Activated CD4-positive, alpha-beta T cell treated with anti-CD3 and anti-CD28 coated beads for 1 hour (primary cell): ENCODE data around the gene TOM1L1.

ENCODE experiments used
- DNase-seq: peaks from one replicate; pipeline ENCODE4 v3.0.0-alpha.2; 2020

TOM1L1 gene

DNA sequence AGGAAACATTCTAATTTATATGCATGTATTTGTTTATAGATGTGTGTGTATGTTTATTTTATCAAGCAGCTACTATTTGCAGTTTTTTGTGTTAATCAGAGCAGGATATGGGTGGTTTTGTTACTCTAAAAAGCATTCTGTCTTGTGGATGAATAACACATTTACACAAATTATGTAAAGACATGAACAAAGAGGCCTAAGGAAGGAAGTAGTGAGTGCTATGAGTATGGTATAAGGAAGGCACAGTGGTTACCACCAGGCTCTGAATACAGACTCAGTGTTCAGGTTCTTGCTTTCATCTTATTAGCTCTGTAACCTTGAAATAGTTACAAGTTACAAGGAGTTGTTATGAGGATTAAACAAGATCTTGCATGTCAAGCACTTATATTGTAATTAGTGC is 101.8 kb downstream of the TOM1L1 start:
- no peak for DNase-seq

DNA sequence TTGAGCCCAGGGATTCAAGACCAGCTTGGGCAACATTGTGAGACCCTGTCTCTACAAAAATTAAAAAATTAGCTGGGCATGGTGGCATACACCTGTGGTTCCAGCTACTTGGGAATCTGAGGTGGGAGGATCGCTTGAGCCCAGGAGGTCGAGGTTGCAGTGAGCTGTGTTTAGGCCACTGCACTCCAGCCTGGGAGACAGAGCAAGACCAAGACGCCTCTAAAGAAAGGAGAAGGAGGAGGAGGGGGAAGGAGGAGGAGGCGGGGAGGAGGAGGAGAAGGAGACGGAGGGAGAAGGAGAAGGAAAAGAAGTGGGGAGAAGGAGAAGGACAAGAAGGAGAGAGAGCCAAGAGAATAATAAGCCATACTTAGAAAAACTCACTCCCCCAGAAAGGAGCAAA is 103.8 kb downstream of the TOM1L1 start:
- no peak for DNase-seq

DNA sequence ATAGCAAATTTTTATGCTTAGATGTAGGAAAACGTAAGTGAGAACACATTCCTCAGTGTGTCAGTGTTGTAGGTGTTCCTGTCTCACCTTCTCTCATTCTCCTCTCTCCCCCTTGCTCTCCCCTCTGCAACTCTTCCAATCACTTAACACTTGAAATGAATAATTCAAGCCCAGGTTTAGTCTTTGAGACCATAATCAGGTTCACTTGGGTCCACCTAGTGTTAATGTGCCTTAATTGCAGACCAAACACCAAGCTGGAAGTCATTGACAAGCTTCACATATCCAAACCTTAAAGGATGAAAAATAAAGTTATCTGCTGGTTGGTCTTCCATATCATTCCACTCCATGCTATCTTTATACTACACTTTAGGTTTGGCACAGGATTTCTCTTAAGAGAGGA is 104.9 kb downstream of the TOM1L1 start:
- DNase-seq: no peak
